ENCODE data around the gene CYP4A22. TPM values are rescaled to one million over a fixed set of nuclear protein-coding genes. Genes with fewer than 3 reads are reported as not detected.

Gene CYP4A22
- total RNA-seq, 1 experiment from 2014 or later: not detected

DNA sequence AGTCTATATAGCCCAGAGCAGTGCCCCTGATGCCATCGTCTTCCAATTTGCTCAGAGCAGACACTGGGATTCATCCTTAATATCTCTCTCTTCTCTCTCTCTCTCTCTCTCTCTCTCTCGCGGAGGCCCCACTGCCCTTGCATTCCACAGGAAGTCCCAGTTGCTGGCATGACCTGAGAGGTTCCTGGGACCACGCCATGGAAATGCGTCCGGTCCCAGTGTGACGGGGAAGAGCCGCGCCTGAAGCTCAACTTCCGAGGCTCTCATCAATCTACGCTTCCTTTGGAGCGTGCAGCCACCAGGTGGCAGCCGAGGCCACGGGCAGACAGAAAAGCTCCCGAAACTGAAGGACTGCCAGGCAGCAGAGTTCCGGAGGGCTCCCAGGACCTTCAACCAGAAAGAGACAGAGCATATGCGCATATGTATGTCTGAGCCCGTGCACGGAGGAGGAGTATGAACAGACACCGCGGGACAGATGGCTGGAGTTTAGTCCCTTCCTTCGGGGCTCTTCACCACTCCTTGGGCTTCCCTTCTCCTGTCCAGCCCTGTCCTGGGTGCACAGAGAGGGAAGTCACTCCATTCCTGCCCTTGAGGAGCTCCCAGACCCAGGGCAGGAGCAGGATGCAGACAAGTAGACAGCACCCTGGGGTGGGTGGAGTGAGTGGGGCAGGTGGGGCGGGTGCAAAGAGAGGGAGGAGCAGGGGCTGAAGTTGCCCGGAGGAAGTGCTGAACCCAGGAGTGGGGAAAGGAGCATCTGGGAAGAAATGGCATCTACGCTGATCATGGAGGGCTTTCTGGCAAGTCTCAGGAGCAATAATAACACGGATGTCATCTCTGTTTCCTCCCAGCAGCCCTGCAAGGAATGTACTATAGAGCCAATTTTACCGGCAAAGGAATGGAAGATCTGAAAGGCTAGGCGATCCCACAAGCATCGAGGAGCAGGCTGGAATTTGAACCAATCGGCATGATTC, 42.1 kb downstream of the CYP4A22 start:
- peak overlapping the region; percentile 100 for H3K4me2 ChIP-seq (ENCODE audit: low read length)
- no peaks in the 10 kb centered on the region for H3K36me3 ChIP-seq (ENCODE audit: low read depth, low read length)
- H3K27ac ChIP-seq (ENCODE audit: low read length): peak overlapping the region; percentile 58
- ChIA-PET CTCF (interaction anchor here (0.5 to 1.9 kb wide), 13 partner anchors 11 to 1024 kb away, joined by 3 to 19 read pairs (median 4); partner anchors contain the start of genes FOXD2 and PDZK1IP1), POLR2A (ENCODE audit: unreplicated experiment) (interaction anchor here (0.6 to 0.7 kb wide), 2 partner anchors 153 to 534 kb away, joined by 3 to 5 read pairs; no protein-coding TSS in a partner anchor)
- TF ChIP-seq, protein P1, sequence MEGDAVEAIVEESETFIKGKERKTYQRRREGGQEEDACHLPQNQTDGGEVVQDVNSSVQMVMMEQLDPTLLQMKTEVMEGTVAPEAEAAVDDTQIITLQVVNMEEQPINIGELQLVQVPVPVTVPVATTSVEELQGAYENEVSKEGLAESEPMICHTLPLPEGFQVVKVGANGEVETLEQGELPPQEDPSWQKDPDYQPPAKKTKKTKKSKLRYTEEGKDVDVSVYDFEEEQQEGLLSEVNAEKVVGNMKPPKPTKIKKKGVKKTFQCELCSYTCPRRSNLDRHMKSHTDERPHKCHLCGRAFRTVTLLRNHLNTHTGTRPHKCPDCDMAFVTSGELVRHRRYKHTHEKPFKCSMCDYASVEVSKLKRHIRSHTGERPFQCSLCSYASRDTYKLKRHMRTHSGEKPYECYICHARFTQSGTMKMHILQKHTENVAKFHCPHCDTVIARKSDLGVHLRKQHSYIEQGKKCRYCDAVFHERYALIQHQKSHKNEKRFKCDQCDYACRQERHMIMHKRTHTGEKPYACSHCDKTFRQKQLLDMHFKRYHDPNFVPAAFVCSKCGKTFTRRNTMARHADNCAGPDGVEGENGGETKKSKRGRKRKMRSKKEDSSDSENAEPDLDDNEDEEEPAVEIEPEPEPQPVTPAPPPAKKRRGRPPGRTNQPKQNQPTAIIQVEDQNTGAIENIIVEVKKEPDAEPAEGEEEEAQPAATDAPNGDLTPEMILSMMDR (conservative IDR thresholded peaks at IDR 0.05; ENCODE audit: low read depth, low read length): peak; percentile 90
- TF ChIP-seq EZH2phosphoT487 (IDR thresholded peaks at IDR 0.05; ENCODE audit: borderline replicate concordance, low read length): no peak
- no peaks in the 10 kb centered on the region for H3K9me3 ChIP-seq (ENCODE audit: low read length)
- H2AFZ ChIP-seq (ENCODE audit: low read length): peak overlapping the region; percentile 98
- H3K4me3 ChIP-seq (ENCODE audit: low read length): peak overlapping the region; percentile 78
- H4K20me1 ChIP-seq (ENCODE audit: low read length): no peaks in the 10 kb centered on the region
- DNase-seq (peak; percentile 98), ATAC-seq (peak; percentile 77)
- H3K9me2 ChIP-seq (replicated peaks; ENCODE audit: low read length): no peaks in the 10 kb centered on the region
- intact Hi-C loops (cut with micrococcal nuclease): loop anchor here (1.0 to 10.0 kb wide), 7 partner anchors 72 to 545 kb away; partner anchors contain the start of gene STIL
- peaks cover 11% of the 10 kb centered on the region for H3K4me1 ChIP-seq (ENCODE audit: insufficient read depth, low read length)
- no peaks in the 10 kb centered on the region for H3K27me3 ChIP-seq (ENCODE audit: low read length)
- H3K9ac ChIP-seq (ENCODE audit: low read length): peak overlapping the region; percentile 61
- H3F3A ChIP-seq (ENCODE audit: low read length, unreplicated experiment): no peaks in the 10 kb centered on the region
- TSS peak; percentile 35 for BruUV-seq (replicated peaks)
- H3K79me2 ChIP-seq (ENCODE audit: low read length): no peaks in the 10 kb centered on the region

DNA sequence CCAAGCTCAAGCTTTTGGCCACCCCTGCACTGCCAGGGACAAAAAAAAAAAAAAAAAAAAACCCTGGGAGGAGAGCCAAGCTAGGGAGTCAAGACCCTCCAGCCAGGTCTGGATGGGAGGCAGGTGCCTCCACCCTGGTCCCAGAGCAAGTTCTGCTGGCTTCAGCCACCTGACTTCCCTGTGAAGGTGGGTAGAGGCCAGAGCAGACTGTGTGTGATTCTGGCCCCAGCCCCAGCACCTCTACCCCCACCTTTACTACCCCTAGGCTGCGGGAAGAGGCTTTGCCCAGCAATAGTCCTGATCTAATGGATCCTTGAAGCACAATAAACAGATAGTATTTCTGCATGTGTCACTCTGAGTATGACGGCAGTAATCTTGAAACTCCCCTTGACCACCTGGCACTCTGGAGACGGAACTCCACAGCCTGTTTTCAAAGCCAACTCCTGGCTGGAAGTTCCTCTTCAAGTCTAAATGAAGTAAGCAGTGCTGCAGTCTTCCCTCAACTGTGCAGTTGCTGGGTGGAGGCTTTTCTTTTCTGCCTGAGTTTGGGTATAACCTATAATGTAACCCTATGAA, 42.8 kb downstream of the CYP4A22 start:
- TF ChIP-seq EZH2 (IDR thresholded peaks at IDR 0.05; ENCODE audit: low read length, unreplicated experiment) (no peak), EZH2phosphoT487 (IDR thresholded peaks at IDR 0.05; ENCODE audit: borderline replicate concordance, low read length) (no peak)
- TF ChIP-seq, protein P1 (conservative IDR thresholded peaks at IDR 0.05; ENCODE audit: low read depth, low read length): no peak
- H3K27ac ChIP-seq (ENCODE audit: low read length): no peak overlapping the region
- H3K4me1 ChIP-seq (ENCODE audit: insufficient read depth, low read length): peaks cover 6% of the 10 kb centered on the region
- peak overlapping the region; percentile 98; the same call in 1 of the 2 replicates for H2AFZ ChIP-seq (ENCODE audit: low read length)
- peak overlapping the region; percentile 61 for H3K9ac ChIP-seq (ENCODE audit: low read length)
- ChIA-PET POLR2A (ENCODE audit: unreplicated experiment) (no interaction called here), CTCF (interaction anchor here (1.3 to 1.9 kb wide), 5 partner anchors 72 to 257 kb away, joined by 3 to 19 read pairs (median 5); partner anchors contain the start of gene FOXD2)
- H3K4me2 ChIP-seq (ENCODE audit: low read length): peak overlapping the region; percentile 100
- H3K79me2 ChIP-seq (ENCODE audit: low read length): no peaks in the 10 kb centered on the region
- H3K9me3 ChIP-seq (ENCODE audit: low read length): no peaks in the 10 kb centered on the region
- intact Hi-C loops (cut with micrococcal nuclease): loop anchor here (1.0 to 10.0 kb wide), 7 partner anchors 73 to 545 kb away; partner anchors contain the start of gene STIL
- peak overlapping the region; percentile 78 for H3K4me3 ChIP-seq (ENCODE audit: low read length)
- H3K27me3 ChIP-seq (ENCODE audit: low read length): no peaks in the 10 kb centered on the region
- ATAC-seq: no peak
- no TSS peak for BruUV-seq (replicated peaks)
- H3K9me2 ChIP-seq (replicated peaks; ENCODE audit: low read length): no peaks in the 10 kb centered on the region
- no peaks in the 10 kb centered on the region for H3F3A ChIP-seq (ENCODE audit: low read length, unreplicated experiment)
- DNase-seq: no peak
- H3K36me3 ChIP-seq (ENCODE audit: low read depth, low read length): no peaks in the 10 kb centered on the region
- no peaks in the 10 kb centered on the region for H4K20me1 ChIP-seq (ENCODE audit: low read length)

Data from PC-3 (cell line).